Upper lobe of left lung (tissue), 6 donors: Measurements from ENCODE around the gene MDM2. TPM values are rescaled to one million over a fixed set of nuclear protein-coding genes. Genes with fewer than 3 reads are reported as not detected.

Experiments used
- ATAC-seq, 2 donors: fragments of 200-7000 bp; cut with Tn5 transposase; one replicate each; pipeline ENCODE4 v1.9.1; 2022; ENCODE audit warnings: mild to moderate bottlenecking in 2 of 2, moderate library complexity in 2 of 2; ENCODE audit not compliant: low FRiP score in 2 of 2
- DNase-seq, 2 donors: peaks; one replicate each; pipeline ENCODE4 v3.0.0-alpha.2; 2019 to 2020
- H3K27ac ChIP-seq, 4 donors: fragments of 200-600 bp; sonication (generic); one replicate each; pipeline ENCODE4 v1.5.1; 2016 to 2019
- H3K27me3 ChIP-seq, 4 donors: fragments of 200-600 bp; sonication (generic); one replicate each; pipeline ENCODE4 v1.5.1; 2017 to 2019
- H3K36me3 ChIP-seq, 4 donors: fragments of 200-600 bp; sonication (generic); one replicate each; pipeline ENCODE4 v1.5.1; 2016 to 2019
- H3K4me1 ChIP-seq, 4 donors: fragments of 200-600 bp; sonication (generic); one replicate each; pipeline ENCODE4 v1.5.1; 2018 to 2019
- H3K4me3 ChIP-seq, 4 donors: fragments of 200-600 bp; sonication (generic); one replicate each; pipeline ENCODE4 v1.5.1; 2017 to 2019; ENCODE audit warnings: mild to moderate bottlenecking in 2 of 4, moderate library complexity in 1 of 4
- H3K9me3 ChIP-seq, 4 donors: fragments of 200-600 bp; sonication (generic); one replicate each; pipeline ENCODE4 v1.5.1; 2018 to 2019
- EP300 ChIP-seq, 4 donors: sonication (generic); formaldehyde crosslinking; IDR thresholded peaks; one replicate each; pipeline ENCODE4 v1.5.1; 2017; ENCODE audit warnings: antibody characterized with exemption in 4 of 4, control low read depth in 2 of 4
- POLR2A ChIP-seq, 4 donors: fragments of 450-650 bp; IDR thresholded peaks; one replicate each; pipeline ENCODE4 v1.5.1; 2016 to 2017; ENCODE audit warnings: antibody characterized with exemption in 4 of 4, mild to moderate bottlenecking in 2 of 4
- POLR2AphosphoS5 ChIP-seq, 2 donors: sonication (generic); formaldehyde crosslinking; IDR thresholded peaks; one replicate each; pipeline ENCODE4 v1.5.1; 2017; ENCODE audit warnings: antibody characterized with exemption in 2 of 2
- WGBS, 2 donors: methylation state at CpG; one replicate each; pipeline ENCODE4 v1.1.5; 2017 to 2018; 5-methylcytosine and 5-hydroxymethylcytosine counted together
- total RNA-seq, 6 donors: library from RNA; depleted of rRNA in 4 of 6; stranded (reverse); fragments of >200 nt in 4 of 6; gene quantifications; one replicate each; pipeline versions ENCODE4 v1.1.0 to v1.2.1, GENCODE V29; 2016 to 2021
- TF ChIP-seq, protein P1 (sequence below), 6 experiments: fragments of 450-650 bp in 4 of 6; fragments of 200-600 bp in 2 of 6; sonication (generic) in 2 of 6; IDR thresholded peaks; one replicate each; pipeline ENCODE4 v1.5.1; 2016 to 2019; ENCODE audit warnings: antibody characterized with exemption in 6 of 6
- donor health status: DM: no; HTN: no; CAD: no; lungs with moderate emphysema.
- donor health status: DM: no; HTN: yes; CAD: no; lungs with severe emphysema.

MDM2 gene
- total RNA-seq, 6 donors from 2014 or later = 64.6 to 162 (median 108) TPM

- H3K27me3 ChIP-seq = no peaks in the 10 kb centered on the region
- TF ChIP-seq EP300 (IDR thresholded peaks at IDR 0.05) (no peak), POLR2A (IDR thresholded peaks at IDR 0.05) (no peak), POLR2AphosphoS5 (IDR thresholded peaks at IDR 0.05) (no peak)
- TF ChIP-seq, protein P1, sequence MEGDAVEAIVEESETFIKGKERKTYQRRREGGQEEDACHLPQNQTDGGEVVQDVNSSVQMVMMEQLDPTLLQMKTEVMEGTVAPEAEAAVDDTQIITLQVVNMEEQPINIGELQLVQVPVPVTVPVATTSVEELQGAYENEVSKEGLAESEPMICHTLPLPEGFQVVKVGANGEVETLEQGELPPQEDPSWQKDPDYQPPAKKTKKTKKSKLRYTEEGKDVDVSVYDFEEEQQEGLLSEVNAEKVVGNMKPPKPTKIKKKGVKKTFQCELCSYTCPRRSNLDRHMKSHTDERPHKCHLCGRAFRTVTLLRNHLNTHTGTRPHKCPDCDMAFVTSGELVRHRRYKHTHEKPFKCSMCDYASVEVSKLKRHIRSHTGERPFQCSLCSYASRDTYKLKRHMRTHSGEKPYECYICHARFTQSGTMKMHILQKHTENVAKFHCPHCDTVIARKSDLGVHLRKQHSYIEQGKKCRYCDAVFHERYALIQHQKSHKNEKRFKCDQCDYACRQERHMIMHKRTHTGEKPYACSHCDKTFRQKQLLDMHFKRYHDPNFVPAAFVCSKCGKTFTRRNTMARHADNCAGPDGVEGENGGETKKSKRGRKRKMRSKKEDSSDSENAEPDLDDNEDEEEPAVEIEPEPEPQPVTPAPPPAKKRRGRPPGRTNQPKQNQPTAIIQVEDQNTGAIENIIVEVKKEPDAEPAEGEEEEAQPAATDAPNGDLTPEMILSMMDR (IDR thresholded peaks at IDR 0.05) = no peak
- no peak for ATAC-seq
- no peaks in the 10 kb centered on the region for H3K9me3 ChIP-seq
- WGBS, 2 donors = 85 to 96% methylated on average over 1 of the region's 1 CpG
- H3K4me3 ChIP-seq = no peak overlapping the region
- H3K4me1 ChIP-seq = peaks cover 0 to 3% (median 1%) of the 10 kb centered on the region in 4 donors
- no peak overlapping the region for H3K27ac ChIP-seq
- DNase-seq = no peak
- H3K36me3 ChIP-seq = peaks cover 0 to 17% (median 4%) of the 10 kb centered on the region in 4 donors
Observed at GRCh38 chr12:68769941-68770340, 38.0 kb upstream of the MDM2 start.

DNA sequence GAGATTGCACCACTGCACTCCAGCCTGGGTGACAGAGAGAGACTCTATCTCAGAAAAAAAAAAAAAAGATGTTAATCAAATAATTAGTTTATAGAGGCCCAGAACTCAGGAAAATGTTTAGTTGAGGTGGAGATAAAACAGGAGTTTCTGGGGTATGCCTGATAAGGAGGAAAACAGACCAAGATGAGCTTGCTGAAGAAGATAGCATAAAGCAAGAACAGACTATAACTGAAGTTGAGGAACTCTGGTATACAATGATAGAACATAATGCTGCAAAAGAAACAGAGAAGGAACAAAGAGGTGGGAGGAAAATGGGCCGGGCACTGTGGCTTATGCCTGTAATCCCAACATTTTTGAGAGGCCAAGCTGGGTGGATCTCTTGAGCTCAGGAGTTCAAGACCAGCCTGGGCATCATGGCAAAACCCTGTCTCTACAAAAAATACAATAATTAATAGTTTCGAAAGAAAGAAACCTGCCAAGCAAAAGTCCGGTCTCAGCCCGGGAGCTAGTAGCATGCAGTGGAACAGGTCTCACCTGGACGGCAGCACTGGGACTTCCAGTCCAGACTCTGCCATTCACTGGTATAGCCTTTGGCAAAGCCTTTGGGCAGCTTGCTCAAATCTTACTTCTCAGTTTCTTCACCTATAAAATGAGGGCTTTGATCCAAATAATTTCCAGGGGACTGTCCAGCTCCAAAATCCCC, 36.6 kb upstream of the MDM2 start:
- peaks cover 0 to 9% (median 4%) of the 10 kb centered on the region in 4 donors for H3K36me3 ChIP-seq
- no peak overlapping the region for H3K4me3 ChIP-seq
- DNase-seq (no peak), ATAC-seq (no peak)
- TF ChIP-seq POLR2A (IDR thresholded peaks at IDR 0.05) = no peak
- TF ChIP-seq, protein P1 (IDR thresholded peaks at IDR 0.05) = no peak
- TF ChIP-seq POLR2AphosphoS5 (IDR thresholded peaks at IDR 0.05) = no peak
- TF ChIP-seq EP300 (IDR thresholded peaks at IDR 0.05) = no peak
- 94 to 97% methylated on average over 5 of the region's 5 CpGs for WGBS, 2 donors
- peaks cover 0 to 3% (median 1%) of the 10 kb centered on the region in 4 donors for H3K4me1 ChIP-seq
- no peaks in the 10 kb centered on the region for H3K9me3 ChIP-seq
- no peaks in the 10 kb centered on the region for H3K27me3 ChIP-seq
- no peak overlapping the region for H3K27ac ChIP-seq

DNA sequence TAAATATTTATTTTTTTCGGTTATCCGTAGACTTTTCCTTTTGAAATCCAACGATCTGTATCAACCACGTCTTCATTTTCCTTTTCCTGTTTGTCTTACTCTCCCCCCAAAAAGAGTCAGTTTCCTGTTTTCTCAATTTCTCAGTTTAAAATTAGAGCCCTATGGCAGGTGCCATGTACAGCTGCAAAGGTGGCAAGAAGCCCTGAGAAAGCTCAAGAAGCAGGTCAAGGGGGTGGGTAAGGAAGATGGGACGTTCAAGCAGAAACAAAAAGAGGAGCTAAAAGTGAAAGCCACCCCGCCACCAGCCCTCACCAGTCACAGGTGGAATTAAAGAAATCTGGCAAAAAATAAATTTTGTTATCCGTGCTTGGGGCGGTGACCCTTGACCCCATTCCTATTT, 35.3 kb upstream of the MDM2 start:
- TF ChIP-seq EP300 (IDR thresholded peaks at IDR 0.05) (no peak), POLR2A (IDR thresholded peaks at IDR 0.05) (no peak), POLR2AphosphoS5 (IDR thresholded peaks at IDR 0.05) (no peak)
- TF ChIP-seq, protein P1 (IDR thresholded peaks at IDR 0.05) = no peak
- Histone ChIP-seq H3K27me3 (no peaks in the 10 kb centered on the region), H3K36me3 (no peaks in the 10 kb centered on the region), H3K27ac (no peak overlapping the region), H3K4me3 (no peak overlapping the region), H3K4me1 (peaks cover 0 to 3% (median 1%) of the 10 kb centered on the region in 4 donors), H3K9me3 (no peaks in the 10 kb centered on the region)
- no peak for DNase-seq
- no peak for ATAC-seq
- WGBS, 2 donors = 60 to 66% methylated on average over 8 of the region's 8 CpGs

DNA sequence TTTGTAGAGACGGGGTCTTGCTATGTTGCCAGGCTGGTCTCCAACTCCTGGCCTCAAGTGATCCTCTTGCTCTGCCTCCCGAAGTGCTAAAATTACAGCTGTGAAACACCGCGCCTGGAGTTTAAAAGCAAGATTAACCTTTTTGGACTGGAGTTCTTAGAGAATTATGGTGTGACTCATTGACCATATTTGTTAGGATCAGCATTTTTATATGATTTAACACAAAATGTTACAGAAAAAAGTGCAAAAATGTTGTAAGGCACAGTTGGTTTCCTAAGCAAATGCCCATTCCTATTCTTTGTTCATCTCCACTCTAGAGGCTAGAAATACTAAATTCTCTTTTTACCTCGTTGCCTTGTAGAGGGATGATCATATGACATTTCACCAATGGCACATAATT, 34.4 kb upstream of the MDM2 start:
- WGBS, 2 donors = 92 to 95% methylated on average over 5 of the region's 5 CpGs
- Histone ChIP-seq H3K4me1 (peaks cover 0 to 3% (median 1%) of the 10 kb centered on the region in 4 donors), H3K27me3 (no peaks in the 10 kb centered on the region), H3K9me3 (no peaks in the 10 kb centered on the region), H3K36me3 (no peaks in the 10 kb centered on the region), H3K4me3 (no peak overlapping the region), H3K27ac (no peak overlapping the region)
- TF ChIP-seq EP300 (IDR thresholded peaks at IDR 0.05) (no peak), POLR2A (IDR thresholded peaks at IDR 0.05) (no peak), POLR2AphosphoS5 (IDR thresholded peaks at IDR 0.05) (no peak)
- TF ChIP-seq, protein P1 (IDR thresholded peaks at IDR 0.05) = no peak
- ATAC-seq (no peak), DNase-seq (no peak)
